WTC11 (cell line): ENCODE results near the gene SEMA4D. TPM values are rescaled to one million over a fixed set of nuclear protein-coding genes. Genes with fewer than 3 reads are reported as not detected.

Source experiments
- ATAC-seq: fragments of 200-7000 bp; cut with Tn5 transposase; 2 replicates; pipeline ENCODE4 v1.10.0; 2021; ENCODE audit warnings: mild to moderate bottlenecking, moderate library complexity
- CTCF ChIA-PET: fragments of 300-600 bp; sonication (Branson Sonifier 250); formaldehyde crosslinking; loops from one replicate; lab custom pipeline; 2021; ENCODE audit warnings: antibody characterized with exemption; lab: Charles Lee
- POLR2A ChIA-PET: fragments of 350-600 bp; sonication (Branson Sonifier 250); formaldehyde crosslinking; loops from one replicate; lab custom pipeline; 2021; ENCODE audit warnings: antibody characterized with exemption; lab: Charles Lee
- DNase-seq: peaks from one replicate; pipeline ENCODE4 v3.0.0; 2021; ENCODE audit warnings: low spot score
- H3K27ac Mint-ChIP-seq: 2 replicates; pipeline ENCODE4 v1.8.0; 2021; ENCODE audit warnings: mixed read lengths
- H3K27me3 Mint-ChIP-seq: 2 replicates; pipeline ENCODE4 v1.8.0; 2021; ENCODE audit warnings: low read depth, mild to moderate bottlenecking, moderate library complexity, mixed read lengths
- H3K36me3 Mint-ChIP-seq: 2 replicates; pipeline ENCODE4 v1.8.0; 2021; ENCODE audit warnings: mixed read lengths
- H3K4me1 Mint-ChIP-seq: 2 replicates; pipeline ENCODE4 v1.8.0; 2022; ENCODE audit warnings: mixed read lengths
- H3K4me3 Mint-ChIP-seq: 2 replicates; pipeline ENCODE4 v1.8.0; 2021; ENCODE audit warnings: mild to moderate bottlenecking, moderate library complexity, mixed read lengths
- H3K9me3 Mint-ChIP-seq: 2 replicates; pipeline ENCODE4 v1.8.0; 2021; ENCODE audit warnings: mixed read lengths
- FOXK1 ChIP-seq: sonication (generic); formaldehyde crosslinking; IDR thresholded peaks from 2 replicates; pipeline ENCODE4 v1.8.0; 2022; ENCODE audit warnings: mild to moderate bottlenecking, moderate library complexity, missing genetic modification reagents
- GRHL2 ChIP-seq: fragments of 250-450 bp; sonication (Bioruptor Pico); IDR thresholded peaks from 2 replicates; pipeline ENCODE4 v1.8.0; 2022; ENCODE audit warnings: mild to moderate bottlenecking, moderate library complexity; ENCODE audit not compliant: insufficient replicate concordance, severe bottlenecking
- JUN ChIP-seq: sonication (generic); formaldehyde crosslinking; IDR thresholded peaks from 2 replicates; pipeline ENCODE4 v1.8.0; 2023; ENCODE audit warnings: mild to moderate bottlenecking, missing genetic modification reagents
- KAT7 ChIP-seq: sonication (generic); formaldehyde crosslinking; IDR thresholded peaks from 2 replicates; pipeline ENCODE4 v1.8.1; 2023; ENCODE audit warnings: missing genetic modification reagents, mild to moderate bottlenecking, borderline replicate concordance
- NFATC4 ChIP-seq: fragments of 250-450 bp; sonication (Bioruptor Pico); IDR thresholded peaks from 2 replicates; pipeline ENCODE4 v1.9.0; 2021; ENCODE audit warnings: mild to moderate bottlenecking
- RORB ChIP-seq: fragments of 250-450 bp; sonication (Bioruptor Pico); IDR thresholded peaks from 2 replicates; pipeline ENCODE4 v1.9.0; 2021; ENCODE audit warnings: mild to moderate bottlenecking
- TCF7 ChIP-seq: sonication (generic); formaldehyde crosslinking; IDR thresholded peaks from 2 replicates; pipeline ENCODE4 v1.8.0; 2022; ENCODE audit warnings: mild to moderate bottlenecking, low read depth, missing genetic modification reagents, moderate library complexity
- ZNF219 ChIP-seq: sonication (generic); formaldehyde crosslinking; IDR thresholded peaks from 2 replicates; pipeline ENCODE4 v1.8.0; 2023; ENCODE audit warnings: missing genetic modification reagents, mild to moderate bottlenecking, borderline replicate concordance
- ZNF317 ChIP-seq: sonication (generic); formaldehyde crosslinking; IDR thresholded peaks from 2 replicates; pipeline ENCODE4 v1.8.1; 2023; ENCODE audit warnings: low read depth, mild to moderate bottlenecking, moderate library complexity, missing genetic modification reagents, borderline replicate concordance
- ZNF396 ChIP-seq: fragments of 250-450 bp; sonication (Bioruptor Pico); IDR thresholded peaks from 2 replicates; pipeline ENCODE4 v1.8.0; 2021; ENCODE audit warnings: mild to moderate bottlenecking, moderate library complexity, borderline replicate concordance
- total RNA-seq: library from RNA; stranded (reverse); gene quantifications from 3 replicates; pipeline ENCODE4 v1.2.3, GENCODE V29; 2021
- TF ChIP-seq, protein P1 (sequence below): sonication (generic); formaldehyde crosslinking; IDR thresholded peaks from 2 replicates; pipeline ENCODE4 v1.8.1; 2023; ENCODE audit warnings: mild to moderate bottlenecking, missing genetic modification reagents
- TF ChIP-seq, protein P2 (sequence below): sonication (generic); formaldehyde crosslinking; IDR thresholded peaks from 2 replicates; pipeline ENCODE4 v1.8.1; 2023; ENCODE audit warnings: mild to moderate bottlenecking, missing genetic modification reagents, moderate library complexity
- TF ChIP-seq, protein P3 (sequence below): sonication (generic); formaldehyde crosslinking; IDR thresholded peaks from 2 replicates; pipeline ENCODE4 v1.8.1; 2022; ENCODE audit warnings: missing genetic modification reagents, borderline replicate concordance
- TF ChIP-seq, protein P4 (sequence below): sonication (generic); formaldehyde crosslinking; IDR thresholded peaks from 2 replicates; pipeline ENCODE4 v1.8.1; 2022; ENCODE audit warnings: mild to moderate bottlenecking, moderate library complexity, missing genetic modification reagents
- TF ChIP-seq, protein P5 (sequence below): sonication (generic); formaldehyde crosslinking; IDR thresholded peaks from 2 replicates; pipeline ENCODE4 v1.8.0; 2022; ENCODE audit warnings: mild to moderate bottlenecking, missing genetic modification reagents
- TF ChIP-seq, protein P6 (sequence below): sonication (generic); formaldehyde crosslinking; IDR thresholded peaks from 2 replicates; pipeline ENCODE4 v1.8.1; 2023; ENCODE audit warnings: mild to moderate bottlenecking, moderate library complexity, missing genetic modification reagents
- TF ChIP-seq, protein P7 (sequence below): sonication (generic); formaldehyde crosslinking; IDR thresholded peaks from 2 replicates; pipeline ENCODE4 v1.8.0; 2023; ENCODE audit warnings: missing genetic modification reagents

SEMA4D gene
- total RNA-seq, 1 experiment from 2014 or later = 67.8 TPM

DNA sequence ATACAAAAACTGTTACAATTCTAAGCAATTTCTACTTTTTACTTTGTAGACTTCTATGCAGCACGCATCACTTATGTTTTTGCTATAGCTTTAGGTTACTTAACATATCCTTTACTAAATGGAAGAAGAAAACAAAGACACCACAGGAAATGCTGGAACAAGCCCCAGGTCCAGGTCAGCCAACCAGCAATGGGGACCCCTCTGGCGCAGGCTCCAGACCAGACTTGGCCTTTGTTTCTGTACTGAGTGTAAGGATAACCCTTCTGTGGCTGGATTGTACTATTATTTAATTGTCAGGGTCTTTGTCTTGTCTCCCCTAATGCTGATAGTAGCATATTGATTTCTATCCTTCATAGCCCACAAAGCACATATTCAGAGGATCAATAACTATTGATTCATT, 4.2 kb downstream of the SEMA4D start:
- Mint-ChIP-seq H3K4me3 (no peak overlapping the region), H3K9me3 (no peaks in the 10 kb centered on the region), H3K4me1 (peaks cover 89% of the 10 kb centered on the region), H3K36me3 (no peaks in the 10 kb centered on the region), H3K27ac (peak overlapping the region; percentile 92), H3K27me3 (no peaks in the 10 kb centered on the region)
- ATAC-seq (peak; percentile 11), DNase-seq (no peak)
- ChIA-PET POLR2A (interaction anchor here (0.7 kb wide), 1 partner anchor 9 kb away, joined by 3 read pairs; no protein-coding TSS in a partner anchor), CTCF (no interaction called here)
- TF ChIP-seq, protein P1, sequence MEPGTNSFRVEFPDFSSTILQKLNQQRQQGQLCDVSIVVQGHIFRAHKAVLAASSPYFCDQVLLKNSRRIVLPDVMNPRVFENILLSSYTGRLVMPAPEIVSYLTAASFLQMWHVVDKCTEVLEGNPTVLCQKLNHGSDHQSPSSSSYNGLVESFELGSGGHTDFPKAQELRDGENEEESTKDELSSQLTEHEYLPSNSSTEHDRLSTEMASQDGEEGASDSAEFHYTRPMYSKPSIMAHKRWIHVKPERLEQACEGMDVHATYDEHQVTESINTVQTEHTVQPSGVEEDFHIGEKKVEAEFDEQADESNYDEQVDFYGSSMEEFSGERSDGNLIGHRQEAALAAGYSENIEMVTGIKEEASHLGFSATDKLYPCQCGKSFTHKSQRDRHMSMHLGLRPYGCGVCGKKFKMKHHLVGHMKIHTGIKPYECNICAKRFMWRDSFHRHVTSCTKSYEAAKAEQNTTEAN (CRISPR knock-in tag) = no peak
- TF ChIP-seq JUN (CRISPR knock-in tag) (no peak), FOXK1 (CRISPR knock-in tag) (no peak), KAT7 (CRISPR knock-in tag) (no peak), ZNF219 (CRISPR knock-in tag) (no peak), GRHL2 (CRISPR knock-in tag) (no peak), NFATC4 (CRISPR knock-in tag) (no peak), ZNF317 (CRISPR knock-in tag) (no peak), RORB (CRISPR knock-in tag) (no peak), TCF7 (CRISPR knock-in tag) (no peak), ZNF396 (CRISPR knock-in tag) (no peak)
- TF ChIP-seq, protein P2, sequence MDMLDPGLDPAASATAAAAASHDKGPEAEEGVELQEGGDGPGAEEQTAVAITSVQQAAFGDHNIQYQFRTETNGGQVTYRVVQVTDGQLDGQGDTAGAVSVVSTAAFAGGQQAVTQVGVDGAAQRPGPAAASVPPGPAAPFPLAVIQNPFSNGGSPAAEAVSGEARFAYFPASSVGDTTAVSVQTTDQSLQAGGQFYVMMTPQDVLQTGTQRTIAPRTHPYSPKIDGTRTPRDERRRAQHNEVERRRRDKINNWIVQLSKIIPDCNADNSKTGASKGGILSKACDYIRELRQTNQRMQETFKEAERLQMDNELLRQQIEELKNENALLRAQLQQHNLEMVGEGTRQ (CRISPR knock-in tag) = no peak
- TF ChIP-seq, protein P3, sequence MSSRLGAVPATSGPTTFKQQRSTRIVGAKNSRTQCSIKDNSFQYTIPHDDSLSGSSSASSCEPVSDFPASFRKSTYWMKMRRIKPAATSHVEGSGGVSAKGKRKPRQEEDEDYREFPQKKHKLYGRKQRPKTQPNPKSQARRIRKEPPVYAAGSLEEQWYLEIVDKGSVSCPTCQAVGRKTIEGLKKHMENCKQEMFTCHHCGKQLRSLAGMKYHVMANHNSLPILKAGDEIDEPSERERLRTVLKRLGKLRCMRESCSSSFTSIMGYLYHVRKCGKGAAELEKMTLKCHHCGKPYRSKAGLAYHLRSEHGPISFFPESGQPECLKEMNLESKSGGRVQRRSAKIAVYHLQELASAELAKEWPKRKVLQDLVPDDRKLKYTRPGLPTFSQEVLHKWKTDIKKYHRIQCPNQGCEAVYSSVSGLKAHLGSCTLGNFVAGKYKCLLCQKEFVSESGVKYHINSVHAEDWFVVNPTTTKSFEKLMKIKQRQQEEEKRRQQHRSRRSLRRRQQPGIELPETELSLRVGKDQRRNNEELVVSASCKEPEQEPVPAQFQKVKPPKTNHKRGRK = no peak
- TF ChIP-seq, protein P4, sequence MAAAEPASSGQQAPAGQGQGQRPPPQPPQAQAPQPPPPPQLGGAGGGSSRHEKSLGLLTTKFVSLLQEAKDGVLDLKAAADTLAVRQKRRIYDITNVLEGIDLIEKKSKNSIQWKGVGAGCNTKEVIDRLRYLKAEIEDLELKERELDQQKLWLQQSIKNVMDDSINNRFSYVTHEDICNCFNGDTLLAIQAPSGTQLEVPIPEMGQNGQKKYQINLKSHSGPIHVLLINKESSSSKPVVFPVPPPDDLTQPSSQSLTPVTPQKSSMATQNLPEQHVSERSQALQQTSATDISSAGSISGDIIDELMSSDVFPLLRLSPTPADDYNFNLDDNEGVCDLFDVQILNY (CRISPR knock-in tag) = no peak
- TF ChIP-seq, protein P5, sequence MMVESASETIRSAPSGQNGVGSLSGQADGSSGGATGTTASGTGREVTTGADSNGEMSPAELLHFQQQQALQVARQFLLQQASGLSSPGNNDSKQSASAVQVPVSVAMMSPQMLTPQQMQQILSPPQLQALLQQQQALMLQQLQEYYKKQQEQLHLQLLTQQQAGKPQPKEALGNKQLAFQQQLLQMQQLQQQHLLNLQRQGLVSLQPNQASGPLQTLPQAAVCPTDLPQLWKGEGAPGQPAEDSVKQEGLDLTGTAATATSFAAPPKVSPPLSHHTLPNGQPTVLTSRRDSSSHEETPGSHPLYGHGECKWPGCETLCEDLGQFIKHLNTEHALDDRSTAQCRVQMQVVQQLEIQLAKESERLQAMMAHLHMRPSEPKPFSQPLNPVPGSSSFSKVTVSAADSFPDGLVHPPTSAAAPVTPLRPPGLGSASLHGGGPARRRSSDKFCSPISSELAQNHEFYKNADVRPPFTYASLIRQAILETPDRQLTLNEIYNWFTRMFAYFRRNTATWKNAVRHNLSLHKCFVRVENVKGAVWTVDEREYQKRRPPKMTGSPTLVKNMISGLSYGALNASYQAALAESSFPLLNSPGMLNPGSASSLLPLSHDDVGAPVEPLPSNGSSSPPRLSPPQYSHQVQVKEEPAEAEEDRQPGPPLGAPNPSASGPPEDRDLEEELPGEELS (CRISPR knock-in tag) = no peak
- TF ChIP-seq, protein P6, sequence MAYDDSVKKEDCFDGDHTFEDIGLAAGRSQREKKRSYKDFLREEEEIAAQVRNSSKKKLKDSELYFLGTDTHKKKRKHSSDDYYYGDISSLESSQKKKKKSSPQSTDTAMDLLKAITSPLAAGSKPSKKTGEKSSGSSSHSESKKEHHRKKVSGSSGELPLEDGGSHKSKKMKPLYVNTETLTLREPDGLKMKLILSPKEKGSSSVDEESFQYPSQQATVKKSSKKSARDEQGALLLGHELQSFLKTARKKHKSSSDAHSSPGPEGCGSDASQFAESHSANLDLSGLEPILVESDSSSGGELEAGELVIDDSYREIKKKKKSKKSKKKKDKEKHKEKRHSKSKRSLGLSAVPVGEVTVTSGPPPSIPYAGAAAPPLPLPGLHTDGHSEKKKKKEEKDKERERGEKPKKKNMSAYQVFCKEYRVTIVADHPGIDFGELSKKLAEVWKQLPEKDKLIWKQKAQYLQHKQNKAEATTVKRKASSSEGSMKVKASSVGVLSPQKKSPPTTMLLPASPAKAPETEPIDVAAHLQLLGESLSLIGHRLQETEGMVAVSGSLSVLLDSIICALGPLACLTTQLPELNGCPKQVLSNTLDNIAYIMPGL (CRISPR knock-in tag) = no peak
- TF ChIP-seq, protein P7, sequence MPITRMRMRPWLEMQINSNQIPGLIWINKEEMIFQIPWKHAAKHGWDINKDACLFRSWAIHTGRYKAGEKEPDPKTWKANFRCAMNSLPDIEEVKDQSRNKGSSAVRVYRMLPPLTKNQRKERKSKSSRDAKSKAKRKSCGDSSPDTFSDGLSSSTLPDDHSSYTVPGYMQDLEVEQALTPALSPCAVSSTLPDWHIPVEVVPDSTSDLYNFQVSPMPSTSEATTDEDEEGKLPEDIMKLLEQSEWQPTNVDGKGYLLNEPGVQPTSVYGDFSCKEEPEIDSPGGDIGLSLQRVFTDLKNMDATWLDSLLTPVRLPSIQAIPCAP = no peak
